Activated naive CD4-positive, alpha-beta T cell treated with Interleukin-2 at 50 U/mL for 16 hours (primary cell): ENCODE measurements around the gene SIRT4.

Experiments
- DNase-seq: peaks from one replicate; pipeline ENCODE4 v3.0.0-alpha.2; 2020

Gene SIRT4, protein sequence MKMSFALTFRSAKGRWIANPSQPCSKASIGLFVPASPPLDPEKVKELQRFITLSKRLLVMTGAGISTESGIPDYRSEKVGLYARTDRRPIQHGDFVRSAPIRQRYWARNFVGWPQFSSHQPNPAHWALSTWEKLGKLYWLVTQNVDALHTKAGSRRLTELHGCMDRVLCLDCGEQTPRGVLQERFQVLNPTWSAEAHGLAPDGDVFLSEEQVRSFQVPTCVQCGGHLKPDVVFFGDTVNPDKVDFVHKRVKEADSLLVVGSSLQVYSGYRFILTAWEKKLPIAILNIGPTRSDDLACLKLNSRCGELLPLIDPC

DNA sequence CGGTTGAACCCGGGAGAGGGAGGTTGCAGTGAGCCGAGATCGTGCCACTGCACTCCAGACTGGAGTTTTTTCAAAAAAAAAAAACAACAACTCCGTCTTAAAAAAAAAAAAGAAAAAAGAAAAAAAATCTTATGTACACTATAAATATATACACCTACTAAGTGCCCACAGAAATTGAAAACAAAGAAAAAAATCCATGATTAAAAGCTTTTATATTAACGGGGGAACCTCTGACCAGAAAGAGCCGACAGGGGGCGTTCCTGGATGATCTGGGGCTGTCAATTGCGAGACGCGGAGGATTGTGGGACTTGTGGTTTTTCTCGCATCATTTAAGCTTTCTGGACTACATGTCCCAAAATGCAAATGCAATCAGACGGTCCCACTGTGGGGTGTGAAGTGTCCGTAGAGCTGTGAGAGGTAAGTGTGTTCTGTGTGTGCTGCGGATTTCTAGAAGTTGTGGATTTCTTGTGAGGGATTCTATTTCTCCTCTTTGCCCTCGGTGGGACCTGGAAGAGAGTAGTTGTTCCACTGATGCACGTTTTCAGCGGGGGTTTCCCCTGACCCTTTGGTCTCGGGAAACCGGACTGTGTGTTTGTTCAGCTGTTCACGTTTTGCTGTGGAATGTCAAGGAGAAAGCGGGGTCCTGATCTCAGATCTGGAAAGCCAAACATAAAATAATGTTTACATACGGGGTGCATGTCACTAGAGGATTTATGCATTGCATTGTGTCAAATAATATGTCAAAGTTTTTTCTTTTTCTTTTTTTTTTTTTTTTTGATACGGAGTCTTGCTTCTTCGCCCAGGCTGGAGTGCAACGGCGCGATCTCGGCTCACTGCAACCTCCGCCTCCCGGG, at the start of gene SIRT4:
Gene SIRT4, plus strand, starts transcription at position 360 of the 854 bp plus-strand sequence. CDS start 1,241 bp downstream, outside the sequence.
- peak; percentile 88 for DNase-seq

GRCh38 chr12:120253313-120253712, 48.8 kb upstream of the SIRT4 start:
- peak; percentile 20 for DNase-seq

DNA sequence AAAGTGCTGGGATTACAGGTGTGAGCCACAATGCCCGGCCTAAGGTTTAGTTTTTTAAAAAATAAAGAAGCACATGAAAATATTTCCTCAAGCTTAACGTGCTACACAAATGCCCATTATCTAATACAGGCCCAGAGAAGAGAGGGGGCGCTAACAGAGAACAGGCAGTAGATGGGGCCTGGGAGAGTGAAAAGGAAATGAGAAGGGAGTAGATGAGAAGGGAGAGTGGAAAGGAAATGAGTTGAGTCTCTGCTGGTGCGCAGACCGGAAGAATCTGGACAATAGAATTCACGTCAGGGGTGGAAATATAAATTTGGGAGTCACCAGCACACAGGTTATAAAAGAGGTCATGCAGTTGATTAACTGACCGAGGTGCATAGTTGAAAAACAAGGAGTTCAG, 47.3 kb upstream of the SIRT4 start:
- no peak for DNase-seq

DNA sequence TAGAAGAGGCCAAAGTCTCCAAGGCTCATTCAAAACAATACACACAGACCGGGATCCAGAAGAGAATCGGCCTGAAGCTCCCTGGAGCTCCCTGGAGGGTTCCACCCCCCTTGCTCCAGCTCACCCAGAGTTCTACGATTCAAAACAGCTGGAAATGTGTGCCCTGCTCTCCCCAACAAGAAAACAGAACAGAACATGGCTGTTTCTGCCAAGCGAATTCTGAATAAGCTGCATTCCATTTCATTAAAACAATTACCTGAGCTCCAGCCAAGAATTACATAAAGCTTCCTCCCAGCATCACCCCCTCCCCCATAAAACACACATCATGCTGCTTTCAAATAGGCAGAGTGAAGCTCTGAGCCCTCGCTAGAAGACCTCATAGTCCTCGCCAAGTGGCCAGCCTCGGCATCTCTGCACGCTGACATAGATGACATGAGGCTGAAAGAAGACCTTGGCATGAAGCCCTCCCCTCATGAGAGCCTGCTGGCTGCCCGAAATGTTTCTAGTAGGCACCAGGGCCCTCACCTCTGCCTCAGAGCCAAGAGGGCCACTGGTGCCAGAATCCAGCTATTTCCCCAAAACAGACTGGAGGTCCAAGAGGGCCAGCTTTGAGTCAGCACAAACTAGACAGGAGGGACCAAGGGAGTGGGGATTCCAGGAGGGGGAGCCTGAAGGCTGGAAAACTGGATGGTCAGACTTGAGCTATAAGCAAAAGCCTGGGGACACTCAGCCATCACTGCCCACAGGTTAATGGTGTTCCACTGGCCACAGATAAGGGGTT, 44.9 kb upstream of the SIRT4 start:
- DNase-seq: no peak

- DNase-seq: no peak
These were observed 43.7 kb upstream of the SIRT4 start for GRCh38 chr12:120258323-120258896.

GRCh38 chr12:120259418-120260202, 42.5 kb upstream of the SIRT4 start:
- DNase-seq: no peak

- DNase-seq: no peak
These were observed 41.5 kb upstream of the SIRT4 start for GRCh38 chr12:120260607-120261006.

- DNase-seq: no peak
These were observed 39.9 kb upstream of the SIRT4 start for GRCh38 chr12:120261951-120262851.

DNA sequence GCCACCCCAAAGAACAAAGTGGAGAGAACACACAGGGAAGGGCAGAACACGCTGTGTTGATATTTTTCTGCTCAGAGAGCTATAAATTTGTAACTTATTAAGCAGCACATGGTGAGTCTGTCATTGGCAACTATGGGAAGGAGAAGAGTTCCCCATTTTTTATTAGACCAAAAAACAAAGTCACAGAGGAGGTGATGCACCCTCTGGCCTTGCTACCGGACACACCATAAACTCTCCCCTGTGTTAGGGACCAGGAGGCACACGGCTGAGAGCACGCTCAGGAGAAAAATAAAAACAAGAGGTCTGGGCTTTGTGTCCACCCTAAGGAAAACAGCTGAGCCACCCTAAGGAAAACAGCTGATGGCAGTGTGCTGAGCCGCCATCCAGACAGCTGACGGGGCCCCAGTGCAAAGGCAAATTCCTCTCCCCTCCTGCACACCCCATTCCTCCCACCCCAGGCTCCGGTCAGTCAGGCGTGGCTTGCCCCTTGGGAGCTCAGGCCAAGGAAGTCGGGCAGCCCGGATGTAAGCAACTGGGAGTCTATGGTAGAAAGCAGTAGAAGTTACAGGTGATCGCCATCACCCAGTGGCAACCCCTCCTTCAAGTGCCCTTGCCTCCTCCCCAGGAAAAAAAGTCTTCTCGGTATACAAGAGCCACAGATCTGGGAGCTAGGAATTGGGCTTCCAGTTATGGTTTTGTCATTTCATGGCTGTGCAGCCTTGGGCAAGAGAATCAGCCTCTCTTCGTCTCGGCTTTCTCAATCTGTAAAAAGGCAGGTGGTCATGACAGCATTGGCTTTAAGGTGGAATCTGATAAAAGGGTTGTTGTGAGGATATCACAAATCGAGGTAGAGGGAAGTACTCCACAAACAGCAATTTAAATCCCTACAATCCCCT, 39.0 kb upstream of the SIRT4 start:
- no peak for DNase-seq

GRCh38 chr12:120263748-120264085, 38.4 kb upstream of the SIRT4 start:
- DNase-seq: no peak

GRCh38 chr12:120264086-120264903, 37.8 kb upstream of the SIRT4 start:
- DNase-seq: no peak

DNA sequence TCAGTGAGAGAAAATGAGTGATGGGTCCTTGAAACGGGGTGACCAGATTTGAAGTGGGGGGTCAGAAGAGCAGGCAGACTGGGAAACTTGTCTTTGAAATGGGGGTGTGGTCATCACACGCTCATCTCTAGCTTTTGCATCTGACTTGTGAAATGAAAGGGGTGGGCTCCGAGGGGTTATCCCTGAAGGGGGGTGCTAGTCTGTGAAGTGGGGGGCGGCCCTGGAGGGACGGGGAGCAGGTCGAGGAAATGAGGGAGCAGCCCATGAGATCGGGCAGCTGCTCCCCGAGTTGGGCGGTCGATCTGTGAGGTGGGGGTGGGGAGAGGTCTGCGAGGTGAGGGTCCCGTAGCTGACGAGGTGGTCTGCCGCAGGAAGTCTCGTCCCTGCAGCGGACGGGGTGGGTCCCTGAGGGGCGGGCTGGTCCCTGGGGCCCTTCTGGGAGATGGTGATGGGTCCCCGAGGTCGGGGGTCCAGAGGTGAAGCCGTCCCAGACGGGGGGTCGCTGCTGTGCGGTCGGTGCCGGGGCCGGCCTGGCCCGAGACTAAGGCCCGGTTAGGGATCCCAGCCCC, 37.1 kb upstream of the SIRT4 start:
- DNase-seq: no peak

- DNase-seq: peak; percentile 87
These were observed 36.5 kb upstream of the SIRT4 start, which contains the start of gene PXN for GRCh38 chr12:120265473-120266179. Gene PXN (minus strand): TSS chr12:120265730. CDS start chr12:120265629, 101 bp downstream.

- DNase-seq: no peak
These were observed 35.8 kb upstream of the SIRT4 start for GRCh38 chr12:120266180-120266870.

GRCh38 chr12:120267736-120268135, 34.4 kb upstream of the SIRT4 start:
- no peak for DNase-seq

- DNase-seq: no peak
These were observed 25.4 kb upstream of the SIRT4 start for GRCh38 chr12:120276734-120277133.
